ENCODE results near the gene LMAN1.

LMAN1 gene

DNA sequence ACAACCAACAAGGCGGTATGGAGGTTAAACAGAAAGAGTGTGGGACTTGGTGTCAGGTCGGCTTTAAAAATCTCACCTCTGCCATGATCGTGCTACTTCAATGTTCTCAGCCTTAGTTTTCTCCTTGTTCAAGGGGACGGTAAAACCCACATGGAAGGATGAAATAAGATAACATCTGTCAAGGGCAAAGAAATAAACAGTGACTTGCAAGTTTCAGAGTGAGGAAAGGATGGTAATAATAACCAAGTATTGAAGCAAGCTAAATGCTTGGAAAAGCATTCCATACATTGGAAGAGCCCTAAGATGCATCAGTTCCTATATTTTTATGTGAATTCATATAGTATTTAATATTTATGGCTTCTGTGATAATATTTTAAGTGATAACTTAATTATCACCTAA lies 29.8 kb upstream of the LMAN1 start:
- no peak for DNase-seq (ENCODE audit: low read depth)
- no peak for TF ChIP-seq CTCF (IDR thresholded peaks at IDR 0.05; ENCODE audit: low read depth, low read length, missing control alignments)
- no peak overlapping the region for H3K4me3 ChIP-seq (ENCODE audit: low read depth, low read length)

GRCh38 chr18:59387687-59388565 lies 28.9 kb upstream of the LMAN1 start:
- no peak for DNase-seq (ENCODE audit: low read depth)
- no peak overlapping the region for H3K4me3 ChIP-seq (ENCODE audit: low read depth, low read length)
- no peak for TF ChIP-seq CTCF (IDR thresholded peaks at IDR 0.05; ENCODE audit: low read depth, low read length, missing control alignments)

GRCh38 chr18:59386909-59387686 lies 28.0 kb upstream of the LMAN1 start:
- DNase-seq (ENCODE audit: low read depth): no peak
- TF ChIP-seq CTCF (IDR thresholded peaks at IDR 0.05; ENCODE audit: low read depth, low read length, missing control alignments): no peak
- no peak overlapping the region for H3K4me3 ChIP-seq (ENCODE audit: low read depth, low read length)

DNA sequence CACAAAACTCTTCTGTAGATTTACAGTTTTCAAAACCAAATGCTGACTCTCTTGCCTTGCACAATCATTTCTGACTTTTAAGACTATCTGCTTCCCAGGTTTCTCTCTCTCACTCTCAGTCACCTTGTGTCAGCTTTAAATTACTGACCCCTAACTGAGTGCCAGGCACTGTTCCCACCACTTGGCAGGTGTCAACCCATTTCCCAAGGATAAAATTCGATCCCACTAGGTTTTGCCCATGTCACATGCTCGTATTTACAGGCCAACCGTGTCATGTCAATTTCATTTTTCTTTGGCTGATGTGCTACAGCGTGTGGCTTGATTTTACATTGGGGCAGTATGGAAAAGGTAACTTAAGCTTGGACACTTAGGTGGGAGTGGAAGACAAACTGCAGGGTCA lies 26.1 kb upstream of the LMAN1 start:
- TF ChIP-seq CTCF (IDR thresholded peaks at IDR 0.05; ENCODE audit: low read depth, low read length, missing control alignments): no peak
- no peak overlapping the region for H3K4me3 ChIP-seq (ENCODE audit: low read depth, low read length)
- DNase-seq (ENCODE audit: low read depth): no peak

DNA sequence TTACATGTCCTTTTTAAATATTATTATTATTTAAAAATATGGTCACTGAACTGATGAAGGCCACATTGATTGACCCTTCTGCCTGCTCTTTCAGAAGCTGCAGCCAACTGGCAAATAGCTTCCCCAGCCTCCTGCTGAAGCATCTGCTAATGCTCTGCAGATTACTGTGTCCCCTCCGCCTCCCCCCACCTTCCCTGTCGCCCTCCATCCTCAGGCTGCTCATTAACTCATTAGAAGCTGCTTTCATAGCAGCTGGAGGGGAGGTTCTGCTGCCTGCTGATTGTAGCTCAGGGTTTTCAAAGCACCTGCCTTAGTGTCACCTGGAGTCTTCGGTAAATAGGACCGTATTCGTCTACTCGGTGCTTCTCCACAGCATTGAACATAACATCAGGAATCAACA lies 24.8 kb upstream of the LMAN1 start:
- no peak for TF ChIP-seq CTCF (IDR thresholded peaks at IDR 0.05; ENCODE audit: low read depth, low read length, missing control alignments)
- no peak overlapping the region for H3K4me3 ChIP-seq (ENCODE audit: low read depth, low read length)
- DNase-seq (ENCODE audit: low read depth): no peak

GRCh38 chr18:59382383-59382782 lies 23.3 kb upstream of the LMAN1 start:
- TF ChIP-seq CTCF (IDR thresholded peaks at IDR 0.05; ENCODE audit: low read depth, low read length, missing control alignments): no peak
- no peak overlapping the region for H3K4me3 ChIP-seq (ENCODE audit: low read depth, low read length)
- DNase-seq (ENCODE audit: low read depth): no peak

Data from GM12864 (cell line).